H1 (cell line): ENCODE data around the gene CEP68. TPM values are rescaled to one million over a fixed set of nuclear protein-coding genes. Genes with fewer than 3 reads are reported as not detected.

Source experiments
- ASH2L ChIP-seq: fragments of 200-600, 300-600 bp; sonication (generic); IDR thresholded peaks from one replicate; pipeline ENCODE4 v1.7.1; 2017; ENCODE audit warnings: low read length
- ATF2 ChIP-seq: IDR thresholded peaks from 2 replicates; pipeline ENCODE4 v1.6.1; 2012; ENCODE audit warnings: low read length, inconsistent platforms
- CEBPB ChIP-seq: IDR thresholded peaks from 2 replicates; pipeline ENCODE4 v1.6.1; 2012; ENCODE audit warnings: low read depth, low read length
- CREB1 ChIP-seq: IDR thresholded peaks from 2 replicates; pipeline ENCODE4 v1.6.1; 2012; ENCODE audit warnings: inconsistent platforms
- CTCF ChIP-seq, 3 experiments: IDR thresholded peaks; 1 replicate in 2 of 3; 2 replicates in 1 of 3; pipeline versions ENCODE4 v1.5.1 to v1.6.1; 2011; ENCODE audit warnings: low read length in 3 of 3, mild to moderate bottlenecking in 3 of 3, inconsistent platforms in 2 of 3, low read depth in 1 of 3, moderate library complexity in 1 of 3; ENCODE audit not compliant: insufficient read depth in 1 of 3; ENCODE audit errors: control extremely low read depth in 1 of 3
- EP300 ChIP-seq, 2 experiments: IDR thresholded peaks; 1 replicate in 1 of 2; 2 replicates in 1 of 2; pipeline ENCODE4 v1.6.1; 2011 to 2012; ENCODE audit warnings: low read depth in 2 of 2, low read length in 2 of 2, mild to moderate bottlenecking in 2 of 2, borderline replicate concordance in 1 of 2, inconsistent platforms in 1 of 2, moderate library complexity in 1 of 2
- GABPA ChIP-seq: IDR thresholded peaks from 2 replicates; pipeline ENCODE4 v1.6.1; 2011; ENCODE audit warnings: mild to moderate bottlenecking, low read length, moderate library complexity, borderline replicate concordance; ENCODE audit not compliant: insufficient read depth
- HDAC2 ChIP-seq, 2 experiments: fragments of 300-600 bp in 1 of 2; sonication (generic) in 1 of 2; IDR thresholded peaks; 2 replicates each; pipeline ENCODE4 v1.6.1; 2011 to 2012; ENCODE audit warnings: low read depth in 2 of 2, low read length in 2 of 2, mild to moderate bottlenecking in 2 of 2, moderate library complexity in 2 of 2, borderline replicate concordance in 1 of 2, inconsistent platforms in 1 of 2
- NANOG ChIP-seq: IDR thresholded peaks from 2 replicates; pipeline ENCODE4 v1.6.1; 2011; ENCODE audit warnings: low read length, low read depth, mild to moderate bottlenecking, inconsistent platforms; ENCODE audit not compliant: insufficient read depth, poor library complexity, severe bottlenecking
- POLR2A ChIP-seq, 2 experiments: IDR thresholded peaks; 1 replicate in 1 of 2; 2 replicates in 1 of 2; pipeline ENCODE4 v1.6.1; 2011; ENCODE audit warnings: low read depth in 2 of 2, low read length in 2 of 2, mild to moderate bottlenecking in 2 of 2; ENCODE audit errors: control extremely low read depth in 1 of 2
- RNF2 ChIP-seq: fragments of 200-900, 300-1000 bp; sonication (generic); IDR thresholded peaks from 2 replicates; pipeline ENCODE4 v1.7.1; 2016; ENCODE audit warnings: borderline replicate concordance, low read depth, mild to moderate bottlenecking, antibody characterized with exemption, low read length; ENCODE audit not compliant: poor library complexity, severe bottlenecking; ENCODE audit errors: missing control alignments
- SIRT6 ChIP-seq: IDR thresholded peaks from one replicate; pipeline ENCODE4 v1.7.1; 2012; ENCODE audit warnings: low read length, inconsistent platforms
- SP4 ChIP-seq: IDR thresholded peaks from 2 replicates; pipeline ENCODE4 v1.6.1; 2012; ENCODE audit warnings: low read length, inconsistent platforms
- SRF ChIP-seq: IDR thresholded peaks from 2 replicates; pipeline ENCODE4 v1.6.1; 2011; ENCODE audit warnings: mild to moderate bottlenecking, low read depth, low read length, moderate library complexity
- TAF1 ChIP-seq: IDR thresholded peaks from 2 replicates; pipeline ENCODE4 v1.6.1; 2011; ENCODE audit warnings: mild to moderate bottlenecking, low read depth, low read length
- TAF7 ChIP-seq: optimal IDR thresholded peaks from 2 replicates; pipeline ENCODE3; 2011; ENCODE audit warnings: low read depth, mild to moderate bottlenecking, inconsistent platforms, low read length, moderate library complexity, borderline replicate concordance
- USF2 ChIP-seq: IDR thresholded peaks from 2 replicates; pipeline ENCODE4 v1.6.1; 2011; ENCODE audit warnings: low read length, improper control_type of control experiment
- ZNF274 ChIP-seq: IDR thresholded peaks from 2 replicates; pipeline ENCODE4 v1.7.0; 2012; ENCODE audit warnings: low read length, borderline replicate concordance; ENCODE audit errors: extremely low read depth
- polyA plus RNA-seq, 7 experiments: library from polyadenylated mRNA; depleted of rRNA in 3 of 7; stranded (reverse) in 5 of 7; unstranded in 2 of 7; fragments of >200 nt in 5 of 7; fragments of 200-250 nt in 2 of 7; gene quantifications; 1 replicate in 5 of 7; 2 replicates in 1 of 7; 4 replicates in 1 of 7; pipeline versions ENCODE4 v1.2.1 to v1.2.3, GENCODE V29; 2011 to 2013; ENCODE audit warnings: missing spikeins in 2 of 7, mixed read lengths in 2 of 7
- total RNA-seq: library from RNA; stranded (reverse); fragmentation: NEBNext Ultra II Directional; extraction: Animal tissue kit (Norgen Biotek cat#: 25700); gene quantifications from 2 replicates; pipeline ENCODE4 v1.2.1, GENCODE V29; 2021

CEP68 gene
- total and polyA plus RNA-seq, 2 of the 8 experiments (the other 6 are each of a cell fraction or from before 2014, with no cell fraction given): 23.2 to 24.7 TPM

- TF ChIP-seq CTCF (IDR thresholded peaks at IDR 0.05; ENCODE audit: control extremely low read depth in 1 of 3, insufficient read depth in 1 of 3, low read depth in 1 of 3, low read length in 3 of 3) (no peak), NANOG (peak; percentile 46), SIRT6 (no peak), TAF7 (peak; percentile 92), ATF2 (no peak), EP300 (IDR thresholded peaks at IDR 0.05; ENCODE audit: borderline replicate concordance in 1 of 2, low read depth in 2 of 2, low read length in 2 of 2) (no peak), GABPA (no peak), ASH2L (peak; percentile 49), CEBPB (no peak), HDAC2 (IDR thresholded peaks at IDR 0.05; ENCODE audit: borderline replicate concordance in 1 of 2, low read depth in 2 of 2, low read length in 2 of 2) (no peak), POLR2A (IDR thresholded peaks at IDR 0.05; ENCODE audit: control extremely low read depth in 1 of 2, low read depth in 2 of 2, low read length in 2 of 2) (peak; percentile 97 to 98), ZNF274 (no peak), USF2 (no peak), CREB1 (peak; percentile 12; the same call in 1 of the 2 replicates), RNF2 (no peak), TAF1 (peak; percentile 99), SP4 (0 out of 2 replicates have a peak, but pooled peaks have one; percentile 39), SRF (no peak)
Measured at GRCh38 chr2:65056215-65057053, at the start of gene CEP68 (continued).
